Neural progenitor cell (in vitro differentiated cells): ENCODE measurements around the gene ABCG4.

Experiments
- EZH2 ChIP-seq: fragments of 200-600 bp; sonication (generic); IDR thresholded peaks from 2 replicates; pipeline ENCODE4 v1.6.1; 2017; ENCODE audit warnings: antibody characterized with exemption, mild to moderate bottlenecking, moderate library complexity
- EZH2phosphoT487 ChIP-seq: fragments of 200-600 bp; sonication (generic); IDR thresholded peaks from 2 replicates; pipeline ENCODE4 v1.6.1; 2017; ENCODE audit warnings: antibody characterized with exemption
- TF ChIP-seq, protein P1 (sequence below): fragments of 200-600 bp; sonication (generic); IDR thresholded peaks from 2 replicates; pipeline ENCODE4 v1.5.1; 2017; ENCODE audit warnings: antibody characterized with exemption, mild to moderate bottlenecking

DNA sequence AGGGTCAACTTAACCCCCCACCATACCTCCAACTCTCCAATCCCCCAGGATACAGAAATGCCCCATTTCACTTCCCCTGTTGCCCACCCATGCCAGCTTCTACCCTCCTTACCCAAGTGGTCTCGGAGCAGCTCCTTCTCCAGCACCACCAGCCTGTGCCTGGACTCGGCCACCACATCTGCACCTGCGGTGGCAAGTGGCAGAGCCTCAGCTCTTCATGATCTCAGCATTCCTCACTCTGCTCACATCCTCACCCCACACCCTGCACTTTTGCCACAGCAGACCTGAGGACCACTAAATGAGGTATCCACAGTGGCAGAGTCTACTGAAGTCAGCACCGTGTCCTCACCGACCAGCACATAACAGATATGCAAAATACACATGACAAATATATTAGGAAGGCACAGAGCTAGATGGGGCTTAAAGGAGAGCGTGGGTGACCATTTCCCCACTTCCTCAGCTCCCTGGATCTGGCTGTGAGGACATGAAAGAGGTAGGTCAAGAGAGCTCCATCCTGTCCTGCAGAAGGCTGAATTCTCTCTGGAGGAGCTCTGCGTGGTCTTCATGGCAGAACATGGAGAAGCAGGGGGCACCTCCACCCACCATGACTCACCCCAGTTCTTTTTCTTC is 46.1 kb downstream of the ABCG4 start:
- TF ChIP-seq, protein P1, sequence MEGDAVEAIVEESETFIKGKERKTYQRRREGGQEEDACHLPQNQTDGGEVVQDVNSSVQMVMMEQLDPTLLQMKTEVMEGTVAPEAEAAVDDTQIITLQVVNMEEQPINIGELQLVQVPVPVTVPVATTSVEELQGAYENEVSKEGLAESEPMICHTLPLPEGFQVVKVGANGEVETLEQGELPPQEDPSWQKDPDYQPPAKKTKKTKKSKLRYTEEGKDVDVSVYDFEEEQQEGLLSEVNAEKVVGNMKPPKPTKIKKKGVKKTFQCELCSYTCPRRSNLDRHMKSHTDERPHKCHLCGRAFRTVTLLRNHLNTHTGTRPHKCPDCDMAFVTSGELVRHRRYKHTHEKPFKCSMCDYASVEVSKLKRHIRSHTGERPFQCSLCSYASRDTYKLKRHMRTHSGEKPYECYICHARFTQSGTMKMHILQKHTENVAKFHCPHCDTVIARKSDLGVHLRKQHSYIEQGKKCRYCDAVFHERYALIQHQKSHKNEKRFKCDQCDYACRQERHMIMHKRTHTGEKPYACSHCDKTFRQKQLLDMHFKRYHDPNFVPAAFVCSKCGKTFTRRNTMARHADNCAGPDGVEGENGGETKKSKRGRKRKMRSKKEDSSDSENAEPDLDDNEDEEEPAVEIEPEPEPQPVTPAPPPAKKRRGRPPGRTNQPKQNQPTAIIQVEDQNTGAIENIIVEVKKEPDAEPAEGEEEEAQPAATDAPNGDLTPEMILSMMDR: no peak
- TF ChIP-seq EZH2 (no peak), EZH2phosphoT487 (no peak)
